SIG-M5 (cell line): Measurements from ENCODE around the gene ACOX1.
A peak's percentile ranks its signal among the peaks of the same experiment; 100 is the strongest.

Experiments
- DNase-seq: peaks from one replicate; lab custom pipeline; 2025; lab: John Stamatoyannopoulos, UW

ACOX1 gene

DNA sequence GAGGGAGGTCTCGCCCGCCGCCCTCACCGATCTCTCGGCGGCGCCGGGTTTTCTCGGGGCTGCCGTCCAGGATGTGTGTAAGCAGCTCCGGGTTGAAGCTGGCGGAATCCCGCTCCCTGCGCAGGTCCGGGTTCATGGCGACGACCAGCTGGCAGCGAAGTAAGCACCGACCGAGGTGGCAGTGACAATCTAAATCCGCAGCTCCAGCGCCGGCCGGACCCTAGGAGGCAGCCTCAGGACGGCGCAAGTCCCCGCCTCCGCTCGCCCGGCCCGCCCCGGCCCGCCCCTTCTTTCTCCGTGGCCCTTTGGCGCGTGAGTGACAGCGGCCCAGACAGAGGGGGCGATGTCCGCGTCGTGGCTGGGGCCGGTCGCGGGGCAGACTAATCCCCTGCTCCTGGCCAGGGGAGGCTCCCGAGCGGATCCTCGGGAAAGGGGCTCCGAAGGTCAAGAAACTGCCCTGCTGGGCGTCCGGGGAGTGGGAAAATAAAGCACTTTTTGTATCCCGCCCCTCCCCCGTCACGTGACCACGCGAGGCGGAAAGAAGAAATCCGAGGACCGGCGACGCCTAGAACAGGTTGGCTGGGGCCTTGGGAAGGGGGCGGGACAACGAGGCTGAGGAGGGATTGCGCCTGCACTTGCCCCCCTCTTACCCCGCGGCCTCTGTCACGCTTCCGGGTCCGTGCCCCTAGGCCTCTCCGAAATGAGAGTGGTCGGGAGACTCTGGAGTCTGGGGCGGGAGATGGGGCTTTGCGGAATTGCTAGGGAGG lies at the start of gene ACOX1, which contains the start of gene TEN1:
Gene ACOX1 (minus strand): TSS at position 229 of the 767 bp plus-strand sequence. CDS start 93 bp downstream, at position 136.
Gene TEN1 (plus strand): TSS at position 303 of the 767 bp plus-strand sequence. CDS start 6,953 bp downstream, outside the sequence.
- DNase-seq, result peak; percentile 76

DNA sequence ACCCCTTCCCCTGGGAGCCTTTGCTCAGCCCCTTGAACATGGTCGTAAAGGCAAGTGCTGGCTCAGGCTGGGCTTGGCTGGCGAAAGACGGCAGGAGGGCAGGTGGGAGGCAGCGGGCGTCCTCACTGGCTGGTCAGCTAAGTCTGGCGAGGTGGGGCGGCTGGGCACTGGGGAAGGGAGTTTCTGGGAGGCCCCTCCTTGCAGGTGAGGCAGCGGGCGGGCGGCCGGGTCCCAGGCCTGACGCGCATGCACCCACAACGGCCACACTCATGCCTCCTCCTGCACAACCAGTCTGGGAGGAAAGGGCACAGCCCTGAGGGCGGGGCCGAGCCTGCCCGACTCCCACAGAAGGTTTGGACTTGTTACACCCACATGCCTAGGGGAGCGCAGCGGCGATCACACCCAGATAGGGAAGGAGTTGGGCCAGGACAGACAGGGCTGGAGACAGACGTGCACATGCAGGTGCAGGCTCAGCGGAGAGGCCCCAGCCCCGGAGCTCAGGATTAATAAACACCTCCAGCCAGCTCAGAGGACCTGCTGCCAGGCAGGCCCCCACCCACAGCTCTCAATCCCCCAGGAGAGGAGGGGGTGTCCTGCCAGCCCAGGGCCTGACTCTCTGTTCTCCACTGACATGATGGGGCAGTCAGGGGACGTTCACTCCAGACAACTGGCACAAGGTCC lies 48.3 kb upstream of the ACOX1 start, which contains the start of gene EVPL:
Gene EVPL (minus strand): TSS at position 148 of the 681 bp plus-strand sequence. CDS start 108 bp downstream, at position 40.
- no peak for DNase-seq

DNA sequence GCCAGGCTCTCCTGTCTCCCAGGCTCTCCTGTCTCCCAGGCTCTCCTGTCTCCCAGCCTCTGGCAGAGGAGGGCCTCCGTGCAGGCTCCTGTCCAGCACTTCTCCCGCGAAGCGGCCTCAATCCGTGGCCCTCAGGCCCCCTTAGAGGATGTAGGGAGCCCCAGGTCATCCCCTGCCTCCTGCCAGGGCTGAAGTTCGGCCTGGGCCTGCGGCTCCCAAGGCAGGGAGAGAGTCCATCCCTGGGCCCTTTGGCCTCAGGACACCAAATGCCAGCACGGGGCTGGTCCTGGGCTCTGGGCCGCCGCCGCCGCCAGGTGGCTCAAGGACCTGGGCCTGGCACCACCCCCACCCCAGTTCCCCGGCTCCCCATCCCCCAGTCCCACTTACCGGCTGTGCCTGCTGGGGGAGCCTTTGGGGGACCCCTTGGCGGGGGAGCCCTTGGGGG lies 47.8 kb upstream of the ACOX1 start:
- DNase-seq, result no peak

DNA sequence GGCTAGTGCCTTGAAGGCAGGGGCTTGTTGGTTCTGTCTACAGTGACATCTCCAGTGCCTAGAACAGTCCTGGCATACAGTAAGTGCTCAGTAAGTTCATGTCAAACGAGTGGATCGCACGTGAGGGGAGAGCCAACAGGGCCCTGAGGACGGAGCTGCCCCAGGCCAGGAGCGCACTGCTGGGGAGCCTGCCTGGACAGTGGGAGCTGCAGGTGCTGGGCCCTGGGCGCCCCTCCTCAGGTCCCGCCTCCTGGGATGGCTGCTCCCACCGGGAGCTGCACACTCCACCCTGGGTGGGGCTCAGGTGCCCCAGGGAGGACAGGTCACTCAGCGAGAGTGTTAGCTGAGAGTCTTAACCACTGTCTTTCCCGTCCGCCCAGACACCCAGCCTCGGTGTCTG lies 46.3 kb upstream of the ACOX1 start:
- no peak for DNase-seq

DNA sequence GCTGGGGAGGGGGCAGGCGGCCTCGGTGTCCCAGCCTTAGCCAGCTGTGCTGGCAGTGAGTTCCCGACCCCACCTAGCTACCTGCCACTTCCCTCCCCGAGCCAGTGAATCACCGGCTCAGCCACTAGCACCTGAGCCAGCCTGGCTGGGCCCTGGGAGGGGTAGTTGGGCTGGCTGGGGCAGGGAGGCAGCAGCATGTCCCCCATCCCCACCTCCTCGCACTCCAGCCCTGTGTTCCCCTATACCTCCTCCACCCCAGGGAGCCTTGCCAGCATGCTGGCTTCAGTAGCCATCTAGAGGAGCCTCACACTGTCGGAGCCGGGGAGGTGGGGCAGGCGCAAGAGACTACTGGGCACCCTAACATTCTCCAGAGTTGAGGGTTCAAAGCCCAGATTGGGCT lies 45.4 kb upstream of the ACOX1 start:
- DNase-seq, result no peak

DNA sequence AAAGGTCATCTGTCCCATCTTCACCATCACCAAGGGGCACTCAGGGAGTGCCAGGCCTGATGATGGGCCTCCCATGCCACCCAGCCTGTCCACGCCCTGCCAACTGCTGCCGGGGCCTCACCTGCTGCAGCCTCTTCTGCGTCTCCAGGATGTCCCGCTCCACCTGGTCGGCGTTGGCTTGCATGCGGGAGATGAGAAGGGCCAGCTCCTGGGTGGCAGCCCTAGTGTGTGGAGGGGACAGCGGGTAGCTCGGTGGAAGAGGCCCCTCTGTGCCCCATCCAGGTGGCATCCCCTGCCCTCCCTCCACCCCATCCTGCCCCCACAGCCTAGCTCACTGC lies 44.9 kb upstream of the ACOX1 start:
- no peak for DNase-seq

DNA sequence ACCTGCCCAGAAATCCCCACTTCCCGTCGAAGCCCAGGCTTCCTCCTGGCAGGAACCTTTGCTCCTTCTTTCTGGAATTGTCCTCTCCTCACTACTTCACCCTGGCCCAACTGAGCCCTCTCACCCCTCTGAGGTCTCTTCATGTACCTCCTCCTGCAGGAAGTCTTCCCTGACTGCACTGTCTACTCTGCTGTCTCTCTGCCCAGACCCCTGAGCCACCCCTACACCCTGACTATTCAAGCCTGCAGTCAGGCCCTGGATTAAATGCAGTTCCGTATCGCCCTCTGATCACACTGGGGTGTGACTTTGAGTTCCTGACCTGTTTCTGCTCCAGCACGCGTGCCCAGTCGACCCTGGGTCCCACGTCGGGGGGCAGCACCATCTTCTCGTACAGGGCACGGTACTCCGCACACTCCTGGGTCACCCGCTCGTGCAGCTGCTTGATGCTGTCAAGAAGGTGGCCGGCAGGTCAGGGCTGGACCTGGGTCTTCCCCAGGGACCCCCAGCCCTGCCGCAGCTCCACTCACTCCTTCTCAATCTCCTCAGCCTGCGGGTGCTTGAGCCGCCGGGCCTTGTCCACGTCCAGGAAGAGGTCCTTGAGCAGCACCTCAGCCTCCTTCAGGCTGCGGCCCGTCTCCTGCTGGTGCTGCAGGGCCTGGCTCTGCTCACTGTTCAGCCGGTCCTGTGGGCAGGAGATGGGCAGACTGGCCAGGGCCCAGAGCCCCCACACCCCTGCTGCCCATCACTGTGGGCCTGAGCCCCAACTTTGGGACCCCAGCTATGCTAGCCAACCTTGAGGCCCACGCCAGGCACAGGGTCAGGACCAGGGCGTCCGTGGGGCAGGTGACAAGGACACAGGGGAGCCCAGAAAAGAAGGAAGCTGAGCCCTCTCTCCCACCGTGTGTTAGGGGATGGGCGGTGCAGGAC lies 44.3 kb upstream of the ACOX1 start:
- DNase-seq, result no peak

DNA sequence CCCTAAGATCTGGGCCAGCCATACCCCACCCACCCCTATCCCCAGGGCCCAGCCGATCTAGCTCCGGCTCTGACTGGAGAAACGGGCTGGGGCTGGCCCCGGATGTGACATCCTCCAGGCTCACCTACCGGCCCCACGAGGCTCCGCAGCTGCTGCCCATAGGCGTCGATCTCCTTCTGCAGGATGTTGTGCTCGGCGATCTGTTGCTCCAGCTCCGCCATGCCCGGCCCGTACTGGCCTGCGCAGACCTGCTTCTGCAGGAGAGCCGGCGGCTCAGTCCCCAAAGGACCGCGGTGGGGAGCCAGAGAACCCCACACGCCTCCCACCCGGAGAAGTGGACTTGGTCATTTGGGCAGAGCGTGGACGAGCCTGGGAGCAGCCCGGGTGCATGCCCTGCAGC lies 43.3 kb upstream of the ACOX1 start:
- DNase-seq, result no peak

DNA sequence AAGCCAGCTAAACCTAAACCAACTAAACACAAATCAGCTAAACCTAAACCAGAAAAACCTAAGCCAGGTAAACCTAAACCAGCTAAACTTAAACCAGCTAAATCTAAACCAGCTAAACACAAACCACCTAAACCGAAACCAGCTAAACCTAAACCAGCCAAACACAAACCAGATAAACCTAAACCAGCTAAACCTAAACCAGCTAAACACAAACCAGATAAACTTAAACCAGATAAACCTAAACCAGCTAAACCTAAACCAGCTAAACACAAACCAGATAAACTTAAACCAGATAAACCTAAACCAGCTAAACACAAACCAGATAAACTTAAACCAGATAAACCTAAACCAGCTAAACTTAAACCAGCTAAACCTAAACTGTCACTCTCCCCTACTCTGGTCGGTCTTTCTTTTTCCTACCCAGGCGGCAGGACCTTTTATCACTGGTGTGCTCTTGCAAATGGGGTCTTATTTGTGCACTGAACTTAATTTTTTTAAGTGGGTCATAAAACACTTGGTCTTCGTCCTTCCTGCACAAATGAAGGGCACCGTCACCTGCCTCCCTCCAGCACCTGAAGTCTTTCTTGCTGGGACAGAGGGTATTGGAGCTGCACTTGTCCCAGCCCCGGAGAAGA lies 41.0 kb upstream of the ACOX1 start:
- DNase-seq, result no peak

DNA sequence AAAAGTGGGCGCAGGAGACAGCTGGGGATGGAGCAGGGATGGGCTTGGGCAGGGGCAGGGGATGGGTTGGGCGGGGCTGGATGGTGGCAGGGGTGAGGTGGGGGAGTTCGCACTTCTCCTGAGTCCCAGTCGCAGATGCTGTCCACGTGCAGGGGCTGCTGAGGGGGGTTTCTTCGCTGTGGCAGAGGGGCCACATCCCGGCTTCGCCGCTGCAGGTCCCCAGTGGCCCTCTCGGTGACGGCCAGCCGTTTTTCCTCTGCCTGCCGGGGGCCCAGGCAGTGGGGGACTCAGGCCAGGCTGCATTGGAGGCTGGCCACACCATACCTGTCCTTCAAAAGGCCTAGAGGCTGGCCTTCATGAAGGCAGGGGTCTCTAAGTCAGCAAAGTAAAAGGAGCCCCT lies 39.8 kb upstream of the ACOX1 start:
- no peak for DNase-seq

DNA sequence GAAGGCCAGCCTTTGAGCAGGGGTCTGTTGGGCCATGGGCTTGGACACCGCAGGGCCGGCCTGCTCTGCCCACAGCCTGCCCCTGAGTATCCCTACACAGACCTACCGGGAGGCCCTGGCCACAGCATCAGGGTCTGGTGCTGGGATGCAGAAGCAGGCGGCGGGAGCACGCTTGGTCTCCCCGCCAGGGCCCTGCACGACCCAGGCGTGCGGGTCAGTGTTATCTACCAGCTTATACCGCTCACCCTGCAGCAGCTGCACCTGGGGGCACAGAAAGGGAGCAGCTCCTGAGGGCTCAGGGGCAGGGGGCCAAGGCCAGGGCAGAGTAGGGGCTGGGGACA lies 39.3 kb upstream of the ACOX1 start:
- no peak for DNase-seq

DNA sequence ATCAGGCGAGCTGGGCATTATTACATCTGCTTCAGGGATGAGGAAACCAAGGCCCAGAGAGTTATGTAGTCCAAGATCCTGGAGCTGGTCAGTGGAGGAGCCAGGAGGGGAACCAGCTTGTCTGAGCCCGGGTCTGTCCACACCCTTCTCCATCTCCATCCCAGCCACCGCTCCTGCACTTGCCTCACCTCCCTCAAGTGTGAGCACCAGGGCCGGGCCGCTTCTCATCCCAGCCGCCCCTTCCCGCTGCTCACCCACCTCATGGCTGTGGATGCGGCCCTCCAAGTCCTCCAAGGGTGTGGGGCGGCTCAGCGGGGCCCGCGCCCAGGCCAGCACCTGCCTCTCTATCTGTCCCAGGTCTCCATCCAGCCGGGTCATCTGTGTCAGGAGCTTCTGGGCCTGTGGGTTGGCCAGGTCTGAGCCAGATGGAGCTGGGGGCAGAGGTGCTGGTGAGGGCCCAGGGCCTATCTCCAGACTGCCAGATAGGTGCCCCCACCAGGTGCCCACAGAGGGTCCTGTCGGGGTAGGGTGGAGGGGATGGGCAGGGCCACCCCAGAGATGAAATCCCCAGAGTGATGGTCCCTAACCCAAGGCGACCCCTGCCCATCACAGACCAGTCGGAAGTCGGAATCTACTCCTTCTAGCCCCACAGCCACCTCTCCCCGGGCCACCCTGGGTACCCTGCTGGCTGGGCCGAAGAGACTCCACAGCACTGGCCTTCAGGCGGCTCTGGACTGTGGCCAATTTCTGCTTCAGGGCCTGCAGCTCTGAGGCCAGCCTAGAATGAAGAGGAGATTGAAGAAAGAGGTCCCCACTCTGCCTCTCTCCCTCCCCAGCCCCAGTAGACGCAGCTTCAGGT lies 38.7 kb upstream of the ACOX1 start:
- DNase-seq, result no peak

DNA sequence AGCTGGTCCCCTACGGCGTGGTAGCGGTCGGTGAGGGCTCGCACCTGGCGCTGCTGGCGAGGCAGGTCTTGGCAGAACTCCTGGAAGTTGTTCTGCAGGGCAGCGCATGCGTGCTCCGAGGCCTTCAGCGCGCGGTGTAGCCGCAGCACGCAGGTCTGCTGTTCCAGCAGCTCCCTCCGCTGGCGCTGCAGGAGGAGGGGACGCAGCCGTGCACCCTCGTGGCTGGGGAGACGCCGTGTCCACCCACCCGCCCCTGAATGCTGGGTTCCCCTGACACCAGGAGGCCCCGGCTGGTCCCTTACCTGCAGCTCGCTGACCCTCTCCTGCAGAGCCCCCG lies 35.9 kb upstream of the ACOX1 start:
- no peak for DNase-seq

DNA sequence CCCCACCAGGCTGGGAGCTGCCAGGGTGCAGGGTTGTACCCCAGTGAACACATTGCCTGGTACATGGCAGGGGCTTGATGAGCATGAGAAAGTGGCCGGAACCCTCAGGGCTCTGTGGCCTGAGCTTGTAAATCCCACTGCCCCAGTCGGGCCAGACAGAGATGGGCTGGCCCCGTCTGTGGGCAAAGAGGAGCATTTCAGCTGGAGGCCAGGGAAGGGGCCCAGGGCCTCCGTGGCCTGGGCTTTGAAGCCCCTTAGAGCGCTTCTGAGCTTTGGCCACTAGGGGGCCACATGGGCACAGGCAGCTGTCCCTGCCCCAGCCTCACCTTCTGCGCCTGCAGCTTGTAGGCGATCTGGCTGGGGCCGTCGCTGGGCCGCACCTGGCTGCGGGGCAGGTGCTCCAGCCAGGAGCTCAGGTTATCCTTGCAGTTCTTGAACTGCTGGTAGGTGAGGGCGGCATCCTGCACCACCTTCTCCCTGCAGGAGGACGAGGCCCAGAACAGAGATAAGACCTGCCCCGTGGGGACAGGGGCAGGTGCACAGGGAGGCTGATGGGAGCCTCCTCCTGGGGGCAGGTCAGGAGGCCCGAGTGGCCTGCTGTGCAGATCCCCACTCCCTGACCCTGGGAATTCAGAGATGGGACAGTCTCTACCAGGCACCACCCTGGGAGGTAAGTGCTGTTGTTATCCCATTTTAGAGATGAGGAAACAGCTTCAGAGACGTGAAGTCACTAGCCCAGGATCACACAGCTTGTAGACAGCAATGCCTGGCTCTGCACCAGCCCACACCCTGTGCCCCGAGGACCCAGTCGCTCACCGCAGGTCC lies 35.3 kb upstream of the ACOX1 start:
- DNase-seq, result no peak

DNA sequence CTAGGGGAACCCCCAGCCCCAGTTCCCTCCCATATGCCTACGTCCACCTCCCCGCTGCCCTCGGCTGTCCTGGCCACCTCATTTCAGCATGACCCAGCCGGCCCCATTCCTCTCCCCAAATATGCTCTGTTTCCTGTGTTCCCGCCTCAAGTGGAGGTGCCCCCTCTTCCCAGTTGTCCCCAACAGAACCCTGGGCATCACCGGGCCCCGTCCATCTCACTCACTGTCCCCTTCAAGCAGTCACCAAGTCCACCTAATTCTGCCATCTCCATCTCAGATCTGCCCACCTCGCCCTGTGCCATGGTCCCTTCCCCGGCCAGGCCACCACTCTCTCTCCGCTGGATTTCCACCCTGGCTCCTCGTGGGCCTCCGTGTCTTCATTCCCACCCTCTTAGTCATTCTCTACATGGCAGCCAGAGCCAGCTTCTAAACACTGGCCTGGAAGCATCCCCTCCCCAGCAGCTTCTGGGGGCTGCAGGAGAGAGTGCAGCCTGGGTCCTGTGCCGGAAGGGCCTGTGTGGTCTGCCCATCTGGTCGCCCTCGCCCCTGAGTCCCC lies 34.5 kb upstream of the ACOX1 start:
- DNase-seq, result no peak

DNA sequence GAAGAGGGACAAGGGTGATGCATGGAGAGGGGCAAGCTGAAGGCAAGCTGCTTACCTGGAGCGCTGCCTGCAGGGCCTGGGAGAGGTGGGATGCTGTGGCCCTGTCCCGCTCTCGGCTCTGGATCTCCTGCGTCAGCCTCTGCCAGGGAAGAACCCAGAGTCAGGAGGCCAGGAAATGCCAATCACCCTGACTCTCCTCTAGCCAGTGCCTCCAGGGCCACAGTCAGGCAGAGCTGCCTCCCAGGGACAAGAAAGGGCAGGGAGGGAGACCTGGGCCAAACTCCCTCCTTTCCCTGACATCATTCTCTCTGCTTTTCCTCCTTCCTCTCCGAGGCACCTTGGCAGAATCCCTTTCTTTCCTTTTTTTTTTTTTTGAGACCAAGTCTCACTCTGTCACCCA lies 33.0 kb upstream of the ACOX1 start:
- no peak for DNase-seq

DNA sequence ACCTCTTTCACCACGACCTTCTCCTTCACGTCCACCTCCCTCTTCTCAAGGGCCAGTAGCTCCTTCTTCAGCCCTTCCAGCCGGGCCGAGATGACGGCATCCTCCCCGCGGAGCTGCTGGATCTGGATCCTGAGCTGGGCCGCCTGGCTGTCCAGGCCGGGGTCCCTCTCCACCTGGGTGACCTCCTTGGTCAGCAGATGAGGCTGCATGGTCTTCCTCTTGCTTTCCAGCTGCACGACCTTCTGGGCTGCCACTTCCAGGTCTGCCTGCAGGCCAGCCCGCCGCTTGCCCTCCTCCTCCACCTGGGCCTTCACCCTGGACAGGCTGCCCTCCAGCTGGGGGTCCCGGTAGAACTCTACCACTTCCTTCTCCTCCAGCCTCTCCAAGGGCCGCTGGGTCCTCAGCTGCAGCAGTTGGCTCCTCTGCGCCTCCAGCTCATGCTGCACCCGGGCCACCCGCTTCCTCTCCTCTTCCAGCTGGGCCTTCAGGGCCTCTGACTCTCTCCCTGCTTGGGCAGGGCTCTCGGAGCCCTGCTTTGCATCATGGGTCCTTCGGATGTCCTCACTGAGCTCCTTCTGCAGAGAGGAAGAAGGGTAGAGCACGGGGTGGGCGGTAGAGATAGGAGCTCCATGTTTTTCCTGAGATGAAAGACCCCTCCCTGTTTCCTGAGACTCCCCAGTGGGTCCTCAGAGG lies 31.1 kb upstream of the ACOX1 start:
- DNase-seq, result no peak

DNA sequence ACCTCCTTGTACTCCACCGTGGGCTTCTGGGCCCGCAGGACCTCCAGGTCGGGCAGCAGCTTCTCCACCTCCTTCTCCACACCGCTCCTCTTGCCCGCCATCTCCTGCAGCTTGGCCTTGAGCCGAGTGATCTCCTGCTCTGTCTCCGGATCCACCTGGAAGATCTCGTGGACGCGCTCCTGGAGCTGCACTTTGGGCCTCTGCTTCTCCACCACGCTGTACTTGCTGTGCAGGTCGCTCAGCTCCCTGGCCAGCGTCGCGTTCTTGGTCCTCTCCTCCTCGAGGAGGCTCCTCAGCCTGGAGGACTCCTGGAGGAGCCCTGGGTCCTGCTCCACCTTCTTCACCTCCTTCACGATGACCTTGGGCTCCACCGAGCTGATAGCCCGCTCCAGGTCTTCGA lies 30.5 kb upstream of the ACOX1 start:
- DNase-seq, result no peak
